GM12892 (cell line): Measurements from ENCODE around the gene REV1.

ENCODE experiments used
- POLR2AphosphoS5 ChIP-seq: IDR thresholded peaks from 2 replicates; pipeline ENCODE4 v1.6.1; 2011; ENCODE audit warnings: low read depth, low read length, control low read depth
- TAF1 ChIP-seq: IDR thresholded peaks from 2 replicates; pipeline ENCODE4 v1.6.1; 2011; ENCODE audit warnings: low read depth, mild to moderate bottlenecking, control low read depth, low read length, borderline replicate concordance

- no peak for TF ChIP-seq POLR2AphosphoS5
- no peak for TF ChIP-seq TAF1
Observed at GRCh38 chr2:99365661-99366060, 124.2 kb downstream of the REV1 start.
